RWPE2 (cell line): Measurements from ENCODE around the gene BTK.
A peak's percentile ranks its signal among the peaks of the same experiment; 100 is the strongest.
"Not testable (repeated sequence)": the region's sequence is repeated elsewhere in the genome, so short reads cannot be mapped to it uniquely, and the experiment has no call there.

Experiments used
- ATAC-seq: fragments of 200-7000 bp; cut with Tn5 transposase; 3 replicates; pipeline ENCODE4 v1.9.1; 2021; ENCODE audit warnings: low read depth
- DNase-seq: peaks from one replicate; pipeline ENCODE4 v3.0.0-alpha.2; 2020; ENCODE audit warnings: low spot score
- H3K27ac ChIP-seq: fragments of 450-650 bp; 2 replicates; pipeline ENCODE4 v1.5.1; 2017; ENCODE audit warnings: mild to moderate bottlenecking; ENCODE audit not compliant: poor library complexity, severe bottlenecking
- H3K27me3 ChIP-seq: fragments of 250-450 bp; sonication (Bioruptor Pico); 2 replicates; pipeline ENCODE4 v1.5.1; 2021; ENCODE audit warnings: mild to moderate bottlenecking, moderate library complexity; ENCODE audit not compliant: insufficient read depth, poor library complexity, severe bottlenecking
- H3K36me3 ChIP-seq: fragments of 250-450 bp; sonication (Bioruptor Pico); 2 replicates; pipeline ENCODE4 v1.5.1; 2020; ENCODE audit warnings: low read depth, mild to moderate bottlenecking, moderate library complexity
- H3K4me1 ChIP-seq: fragments of 250-450 bp; sonication (Bioruptor Pico); 2 replicates; pipeline ENCODE4 v1.5.1; 2021; ENCODE audit warnings: mild to moderate bottlenecking, moderate library complexity; ENCODE audit not compliant: insufficient read depth, poor library complexity, severe bottlenecking
- H3K4me3 ChIP-seq: fragments of 250-450 bp; sonication (Bioruptor Pico); 2 replicates; pipeline ENCODE4 v1.5.1; 2021; ENCODE audit warnings: mild to moderate bottlenecking, moderate library complexity; ENCODE audit not compliant: severe bottlenecking
- H3K9me3 ChIP-seq: fragments of 250-450 bp; sonication (Bioruptor Pico); 2 replicates; pipeline ENCODE4 v1.5.1; 2021; ENCODE audit warnings: mild to moderate bottlenecking, moderate library complexity; ENCODE audit not compliant: severe bottlenecking
- CTCF ChIP-seq: fragments of 450-650 bp; IDR thresholded peaks from one replicate; pipeline ENCODE4 v1.5.1; 2017; ENCODE audit warnings: mild to moderate bottlenecking, moderate library complexity; ENCODE audit not compliant: poor library complexity, severe bottlenecking

BTK gene

GRCh38 chrX:101349193-101349562 lies 36.8 kb downstream of the BTK start:
- peak overlapping the region; percentile 64 for H3K4me3 ChIP-seq
- H3K9me3 ChIP-seq, result no peaks in the 10 kb centered on the region
- no peak for TF ChIP-seq CTCF
- H3K27ac ChIP-seq, result peak overlapping the region; percentile 57
- H3K36me3 ChIP-seq, result no peaks in the 10 kb centered on the region
- H3K27me3 ChIP-seq, result no peaks in the 10 kb centered on the region
- DNase-seq (no peak), ATAC-seq (no peak)
- H3K4me1 ChIP-seq, result no peaks in the 10 kb centered on the region

- Histone ChIP-seq H3K27ac (peak within 1 kb of the TSS; percentile 57), H3K36me3 (no peaks in the 10 kb centered on the region), H3K9me3 (no peaks in the 10 kb centered on the region), H3K4me1 (no peaks in the 10 kb centered on the region), H3K4me3 (peak within 1 kb of the TSS; percentile 64), H3K27me3 (no peaks in the 10 kb centered on the region)
- DNase-seq (peak; percentile 70), ATAC-seq (peak; percentile 92)
- no peak for TF ChIP-seq CTCF
Observed at GRCh38 chrX:101348452-101349192, 37.4 kb downstream of the BTK start, which contains the start of gene TIMM8A. TSS of gene TIMM8A (minus strand) at chrX:101348742. CDS start at chrX:101348664, 78 bp downstream.

DNA sequence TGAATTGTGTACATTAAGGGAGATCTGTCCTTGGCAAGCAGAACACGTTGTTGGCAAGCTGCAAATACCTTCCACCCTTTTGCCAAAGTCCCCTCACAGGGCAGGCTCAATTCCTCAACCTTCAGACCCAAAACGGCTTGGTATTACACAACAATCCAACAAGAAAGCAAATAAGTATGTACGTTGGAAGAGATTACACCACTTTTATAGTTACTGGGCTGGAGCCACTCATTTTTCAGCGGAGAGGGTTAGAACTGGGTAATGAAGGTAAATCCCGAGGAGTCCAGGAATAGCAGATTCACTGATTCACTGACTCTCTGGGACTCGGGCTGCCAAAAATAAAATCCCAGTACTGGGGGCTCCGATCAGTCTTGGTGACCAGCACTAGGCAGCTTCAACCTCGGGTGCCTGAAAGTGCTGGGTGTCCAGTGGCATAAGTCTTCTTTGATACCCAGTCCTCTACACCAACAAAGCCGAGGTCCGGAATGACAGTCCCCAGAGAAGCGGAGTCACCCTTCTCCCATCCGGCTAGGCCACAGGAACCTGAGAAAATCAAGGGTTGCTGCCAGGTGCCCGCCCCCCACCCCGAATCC lies 38.0 kb downstream of the BTK start:
- Histone ChIP-seq H3K4me3 (peak overlapping the region; percentile 64), H3K27ac (peak overlapping the region; percentile 57), H3K36me3 (no peaks in the 10 kb centered on the region), H3K9me3 (no peaks in the 10 kb centered on the region), H3K27me3 (no peaks in the 10 kb centered on the region), H3K4me1 (no peaks in the 10 kb centered on the region)
- no peak for TF ChIP-seq CTCF
- no peak for DNase-seq
- peak; percentile 40 for ATAC-seq

DNA sequence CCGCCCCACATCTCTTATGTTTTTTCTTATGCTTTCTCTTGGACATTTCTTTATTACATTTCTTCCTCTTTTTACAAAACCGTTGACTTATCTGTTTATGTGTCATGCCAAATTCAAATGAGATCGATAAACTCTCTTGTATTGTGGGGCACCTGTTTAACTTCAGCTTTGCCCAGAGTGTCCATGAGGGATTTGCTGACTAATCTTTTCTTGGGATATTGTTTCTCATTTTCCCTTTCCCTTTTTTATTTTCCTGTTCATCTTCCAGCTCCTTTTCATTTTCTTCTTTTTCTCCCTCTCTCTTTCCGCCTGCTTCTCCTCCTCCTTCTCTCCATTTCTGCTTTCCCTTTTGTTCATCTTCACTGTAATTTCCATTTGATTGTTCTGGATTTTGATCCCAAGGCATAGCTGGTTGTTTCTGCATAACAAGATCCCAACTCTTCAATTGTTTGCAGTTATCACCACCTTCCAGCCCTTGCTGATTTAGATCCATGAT lies 48.2 kb downstream of the BTK start:
- H3K4me1 ChIP-seq, result no peaks in the 10 kb centered on the region
- no peak overlapping the region for H3K27ac ChIP-seq
- H3K9me3 ChIP-seq, result no peaks in the 10 kb centered on the region
- H3K4me3 ChIP-seq, result no peak overlapping the region
- H3K36me3 ChIP-seq, result no peaks in the 10 kb centered on the region
- no peak for TF ChIP-seq CTCF
- H3K27me3 ChIP-seq, result no peaks in the 10 kb centered on the region
- ATAC-seq (no peak), DNase-seq (no peak)

GRCh38 chrX:101334310-101334709 lies 51.7 kb downstream of the BTK start:
- not testable (repeated sequence) for H3K27me3 ChIP-seq, ATAC-seq, H3K9me3 ChIP-seq, H3K36me3 ChIP-seq, H3K4me1 ChIP-seq, H3K4me3 ChIP-seq, DNase-seq, H3K27ac ChIP-seq

GRCh38 chrX:101326600-101326999 lies 59.4 kb downstream of the BTK start:
- not testable (repeated sequence) for H3K27me3 ChIP-seq, H3K4me1 ChIP-seq, ATAC-seq, H3K36me3 ChIP-seq, DNase-seq, H3K4me3 ChIP-seq, H3K27ac ChIP-seq, H3K9me3 ChIP-seq
